ENCODE data around the gene GRM8.

GRM8 gene

DNA sequence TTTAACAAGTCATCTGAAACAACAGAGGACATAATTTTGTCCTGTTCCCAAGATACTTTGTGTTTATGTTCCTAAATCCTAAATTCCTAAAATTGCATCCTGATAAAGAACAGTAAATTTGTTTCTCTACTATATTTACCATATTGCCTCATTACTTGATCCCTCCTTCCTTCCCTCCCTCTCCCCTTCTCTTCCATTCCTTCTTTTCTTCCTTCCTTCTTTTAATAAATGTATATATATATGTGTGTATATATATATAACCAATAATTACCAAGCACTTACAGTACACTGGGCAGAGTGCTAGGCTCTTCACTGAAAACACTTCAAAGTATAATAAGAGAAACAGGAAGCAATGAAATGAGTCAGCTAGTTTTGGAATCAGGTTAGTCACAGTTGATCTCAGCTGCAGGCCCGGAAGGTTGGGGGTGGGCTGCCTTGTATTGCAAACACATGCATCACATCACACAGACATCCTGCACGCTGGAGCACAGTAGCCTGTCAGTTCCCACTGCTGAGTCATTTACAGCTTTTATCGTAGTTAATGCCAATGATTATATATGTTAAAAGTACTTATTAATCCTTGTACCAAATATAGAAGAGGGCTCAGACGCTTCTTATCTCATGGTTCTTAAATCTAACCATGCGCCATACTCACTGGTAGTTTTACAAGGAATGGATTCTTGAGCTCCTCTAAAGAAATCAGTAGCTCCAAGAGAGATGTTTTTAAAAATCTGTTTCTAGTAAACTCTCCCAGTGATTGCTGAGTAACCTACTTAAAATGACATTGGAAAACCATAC is 551.7 kb downstream of the GRM8 start:
- DNase-seq (ENCODE audit: extremely low read depth, low read depth) = peak; percentile 31
- TF ChIP-seq CTCF (IDR thresholded peaks at IDR 0.05; ENCODE audit: low read depth, low read length) = no peak

- DNase-seq (ENCODE audit: extremely low read depth, low read depth) = no peak
- no peak for TF ChIP-seq CTCF (IDR thresholded peaks at IDR 0.05; ENCODE audit: low read depth, low read length)
Measured at GRCh38 chr7:126699707-126700106, 553.0 kb downstream of the GRM8 start.

DNA sequence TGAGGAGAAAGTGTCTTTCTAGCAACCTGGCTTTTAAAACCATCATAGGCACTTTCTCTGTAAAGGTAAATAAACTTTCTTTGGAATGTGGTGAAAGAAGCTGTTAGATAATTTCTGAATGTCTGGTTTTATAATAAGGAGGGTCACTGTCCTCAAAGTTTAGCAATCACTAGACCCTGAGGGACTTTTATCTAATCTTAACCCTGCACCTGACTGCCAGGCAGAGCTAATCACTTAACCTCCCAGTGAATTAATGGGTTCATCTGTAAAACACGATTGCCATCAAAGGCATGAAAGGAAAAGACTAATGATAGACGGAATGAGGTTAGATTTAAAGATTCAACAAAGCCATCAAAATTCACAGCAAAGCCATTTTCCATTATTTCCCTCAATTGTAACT is 553.8 kb downstream of the GRM8 start:
- DNase-seq (ENCODE audit: extremely low read depth, low read depth) = no peak
- no peak for TF ChIP-seq CTCF (IDR thresholded peaks at IDR 0.05; ENCODE audit: low read depth, low read length)

DNA sequence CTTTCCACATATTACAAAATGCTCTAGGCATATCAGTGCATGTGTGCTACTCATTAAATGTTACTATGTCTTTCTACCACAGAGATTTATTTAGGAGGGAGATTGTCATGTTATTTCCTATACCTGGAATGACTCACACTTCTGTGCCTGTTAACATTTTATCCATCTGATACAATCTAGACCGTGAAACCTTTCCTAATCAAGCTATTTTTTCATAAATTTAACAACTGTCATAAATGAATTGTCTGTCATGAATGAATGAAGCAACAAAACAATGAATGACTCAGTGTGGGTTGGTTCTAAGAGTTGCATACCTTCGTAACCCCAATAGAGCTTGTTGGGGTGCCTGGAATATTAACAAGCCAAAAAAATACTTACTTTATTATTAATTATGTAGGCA is 554.3 kb downstream of the GRM8 start:
- DNase-seq (ENCODE audit: extremely low read depth, low read depth) = no peak
- no peak for TF ChIP-seq CTCF (IDR thresholded peaks at IDR 0.05; ENCODE audit: low read depth, low read length)

- no peak for DNase-seq (ENCODE audit: extremely low read depth, low read depth)
- no peak for TF ChIP-seq CTCF (IDR thresholded peaks at IDR 0.05; ENCODE audit: low read depth, low read length)
Measured at GRCh38 chr7:126696256-126697038, 556.3 kb downstream of the GRM8 start.

DNA sequence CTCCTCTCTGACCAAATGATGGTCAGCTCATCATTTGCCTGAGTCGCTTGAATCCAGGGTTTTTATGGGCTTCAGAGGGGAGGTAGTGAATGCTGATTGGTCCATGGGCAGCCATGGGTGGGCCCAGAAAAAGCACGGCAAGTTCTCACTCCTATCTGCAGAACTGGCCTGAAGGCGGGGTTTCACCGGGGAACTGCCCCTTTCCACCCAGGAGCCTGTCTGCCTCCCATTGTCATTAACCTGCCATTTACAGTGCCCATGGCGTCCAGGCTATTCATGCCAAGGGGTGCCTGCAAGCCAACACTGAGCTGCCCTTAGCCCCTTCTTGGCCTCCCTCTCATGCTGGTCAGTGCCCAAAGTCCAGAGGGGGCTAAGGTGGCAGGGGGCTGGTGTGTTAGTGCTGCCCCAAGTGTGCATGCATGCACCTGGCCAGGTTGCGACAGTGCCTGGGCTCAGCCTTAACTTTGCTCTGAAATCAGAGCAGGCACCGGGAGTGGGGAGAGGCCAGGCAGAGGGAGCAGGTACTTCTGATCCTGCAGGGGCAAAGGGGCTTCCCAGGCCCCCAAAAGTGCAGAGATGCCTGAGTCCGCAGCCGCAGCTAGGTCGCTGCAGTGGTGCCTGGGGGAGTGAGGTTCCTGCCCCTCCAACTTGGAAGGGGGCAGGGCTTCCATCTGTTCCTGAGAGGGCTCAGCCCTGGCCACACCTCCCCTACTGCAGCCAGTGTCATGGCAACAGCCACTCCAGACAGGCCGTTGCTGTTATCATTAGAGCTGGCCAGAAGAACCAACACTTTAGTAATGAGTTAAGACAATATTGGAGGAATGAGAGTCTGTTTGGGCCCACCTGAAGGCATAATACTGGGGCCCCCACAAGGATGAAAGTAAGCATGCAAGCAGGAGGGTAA is 561.6 kb downstream of the GRM8 start:
- no peak for DNase-seq (ENCODE audit: extremely low read depth, low read depth)
- TF ChIP-seq CTCF (IDR thresholded peaks at IDR 0.05; ENCODE audit: low read depth, low read length) = no peak
